ENCODE results near the gene MLN.

DNA sequence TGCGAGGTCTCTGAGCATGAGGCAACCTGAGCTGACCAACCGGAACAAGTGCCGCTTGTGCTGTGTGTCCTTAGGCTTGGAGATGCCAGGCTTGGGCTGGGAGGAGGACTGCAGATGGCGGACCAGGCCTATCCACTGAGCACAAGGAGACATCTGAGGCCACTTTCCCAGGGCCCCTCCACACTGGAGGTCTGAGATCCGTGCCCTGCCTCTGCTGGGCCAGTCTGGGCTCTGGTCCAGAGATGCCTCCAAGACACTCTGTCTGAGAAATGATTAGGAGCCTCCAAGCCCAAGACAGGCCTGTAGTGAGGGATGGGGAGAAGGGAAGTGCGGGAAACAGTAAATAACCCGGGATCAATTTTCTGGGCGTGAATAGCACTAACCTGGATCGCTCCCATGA is 3.0 kb upstream of the MLN start:
- TF ChIP-seq, protein P1, sequence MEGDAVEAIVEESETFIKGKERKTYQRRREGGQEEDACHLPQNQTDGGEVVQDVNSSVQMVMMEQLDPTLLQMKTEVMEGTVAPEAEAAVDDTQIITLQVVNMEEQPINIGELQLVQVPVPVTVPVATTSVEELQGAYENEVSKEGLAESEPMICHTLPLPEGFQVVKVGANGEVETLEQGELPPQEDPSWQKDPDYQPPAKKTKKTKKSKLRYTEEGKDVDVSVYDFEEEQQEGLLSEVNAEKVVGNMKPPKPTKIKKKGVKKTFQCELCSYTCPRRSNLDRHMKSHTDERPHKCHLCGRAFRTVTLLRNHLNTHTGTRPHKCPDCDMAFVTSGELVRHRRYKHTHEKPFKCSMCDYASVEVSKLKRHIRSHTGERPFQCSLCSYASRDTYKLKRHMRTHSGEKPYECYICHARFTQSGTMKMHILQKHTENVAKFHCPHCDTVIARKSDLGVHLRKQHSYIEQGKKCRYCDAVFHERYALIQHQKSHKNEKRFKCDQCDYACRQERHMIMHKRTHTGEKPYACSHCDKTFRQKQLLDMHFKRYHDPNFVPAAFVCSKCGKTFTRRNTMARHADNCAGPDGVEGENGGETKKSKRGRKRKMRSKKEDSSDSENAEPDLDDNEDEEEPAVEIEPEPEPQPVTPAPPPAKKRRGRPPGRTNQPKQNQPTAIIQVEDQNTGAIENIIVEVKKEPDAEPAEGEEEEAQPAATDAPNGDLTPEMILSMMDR (IDR thresholded peaks at IDR 0.05; ENCODE audit: low read length): no peak
- TF ChIP-seq EZH2 (IDR thresholded peaks at IDR 0.05; ENCODE audit: borderline replicate concordance, low read length): no peak
